ENCODE measurements around the gene LARP1. TPM values are rescaled to one million over a fixed set of nuclear protein-coding genes. Genes with fewer than 3 reads are reported as not detected.
A peak's percentile ranks its signal among the peaks of the same experiment; 100 is the strongest.

The LARP1 gene
- total RNA-seq, 1 experiment from 2014 or later, result 63.9 TPM

DNA sequence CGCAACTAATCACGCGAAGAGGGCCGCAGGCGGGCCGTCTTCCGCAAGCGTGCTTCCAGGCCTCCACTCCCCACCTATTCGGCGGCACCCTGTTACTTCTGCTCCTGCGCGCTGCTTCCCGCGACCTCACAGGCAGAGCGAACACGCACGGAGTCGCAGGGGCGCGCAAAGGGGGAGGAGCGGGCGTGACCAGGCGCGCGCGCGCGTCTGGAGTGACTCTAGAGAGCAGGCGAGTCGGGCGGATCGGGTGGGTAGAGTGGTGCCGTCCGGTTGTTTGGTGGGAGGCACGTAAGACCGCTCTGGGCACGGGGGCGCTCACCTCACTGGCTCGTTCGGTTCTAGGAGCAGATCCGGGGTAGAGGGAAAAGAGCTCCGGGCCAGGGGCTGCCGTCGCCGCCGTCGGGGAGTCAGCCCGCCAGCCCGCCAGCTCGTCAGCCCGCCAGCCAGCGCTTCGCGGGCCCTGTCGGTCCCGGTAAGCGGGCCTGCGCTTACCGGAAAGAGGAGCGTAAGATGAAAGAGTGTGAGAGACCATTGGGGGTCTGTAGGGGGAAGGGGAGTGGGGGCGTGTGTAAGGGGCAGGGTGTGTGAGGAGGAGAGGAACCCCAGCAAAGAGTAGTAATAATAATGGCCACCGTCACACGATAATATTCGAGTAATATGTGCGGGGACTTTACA lies 103.3 kb downstream of the LARP1 start, which contains the start of gene CNOT8:
Gene CNOT8, plus strand, starts transcription at position 331 of the 675 bp plus-strand sequence. CDS start 4,652 bp downstream, outside the sequence.
- Histone ChIP-seq H3K27ac (ENCODE audit: low read length) (peak within 1 kb of the TSS; percentile 88), H3K27me3 (ENCODE audit: low read length) (no peaks in the 10 kb centered on the region), H3K4me3 (ENCODE audit: low read length) (peak within 1 kb of the TSS; percentile 93), H3K4me2 (ENCODE audit: low read length) (peak within 1 kb of the TSS; percentile 95), H4K20me1 (ENCODE audit: low read length) (no peaks in the 10 kb centered on the region), H3K36me3 (ENCODE audit: low read depth, low read length) (no peaks in the 10 kb centered on the region; the same call in 1 of the 2 replicates), H3K79me2 (ENCODE audit: low read length) (peaks cover 50% of the 10 kb centered on the region), H3K9me3 (ENCODE audit: low read length) (no peaks in the 10 kb centered on the region), H3K9ac (ENCODE audit: low read length) (peak within 1 kb of the TSS; percentile 81), H2AFZ (ENCODE audit: low read length) (peak within 1 kb of the TSS; percentile 76), H3K4me1 (ENCODE audit: insufficient read depth, low read length) (peaks cover 11% of the 10 kb centered on the region; the same call in 1 of the 2 replicates), H3K9me2 (replicated peaks; ENCODE audit: low read length) (no peaks in the 10 kb centered on the region), H3F3A (ENCODE audit: low read length, unreplicated experiment) (no peaks in the 10 kb centered on the region)
- peak; percentile 89 for DNase-seq
- TF ChIP-seq EZH2phosphoT487 (IDR thresholded peaks at IDR 0.05; ENCODE audit: borderline replicate concordance, low read length) (no peak), EZH2 (IDR thresholded peaks at IDR 0.05; ENCODE audit: low read length, unreplicated experiment) (no peak), CTCF (conservative IDR thresholded peaks at IDR 0.05; ENCODE audit: low read depth, low read length) (no peak)
- intact Hi-C loops (cut with micrococcal nuclease), result loop anchor here (1.0 to 5.0 kb wide), 3 partner anchors 46 to 103 kb away; partner anchors contain the start of genes LARP1 and MRPL22
- ChIA-PET POLR2A (ENCODE audit: unreplicated experiment) (interaction anchor here (0.6 kb wide), 1 partner anchor 38 kb away, joined by 3 read pairs; no protein-coding TSS in a partner anchor), CTCF (no interaction called here)
- ATAC-seq, result peak; percentile 69
- BruUV-seq (replicated peaks), result no TSS peak

- TF ChIP-seq EZH2phosphoT487 (IDR thresholded peaks at IDR 0.05; ENCODE audit: borderline replicate concordance, low read length) (no peak), CTCF (conservative IDR thresholded peaks at IDR 0.05; ENCODE audit: low read depth, low read length) (no peak), EZH2 (IDR thresholded peaks at IDR 0.05; ENCODE audit: low read length, unreplicated experiment) (no peak)
- Histone ChIP-seq H3K27me3 (ENCODE audit: low read length) (no peaks in the 10 kb centered on the region), H3K9ac (ENCODE audit: low read length) (peak overlapping the region; percentile 81), H3K4me1 (ENCODE audit: insufficient read depth, low read length) (peaks cover 11% of the 10 kb centered on the region; the same call in 1 of the 2 replicates), H3K4me2 (ENCODE audit: low read length) (peak overlapping the region; percentile 95), H2AFZ (ENCODE audit: low read length) (peak overlapping the region; percentile 76), H3F3A (ENCODE audit: low read length, unreplicated experiment) (no peaks in the 10 kb centered on the region), H3K36me3 (ENCODE audit: low read depth, low read length) (no peaks in the 10 kb centered on the region; the same call in 1 of the 2 replicates), H3K4me3 (ENCODE audit: low read length) (peak overlapping the region; percentile 93), H3K9me2 (replicated peaks; ENCODE audit: low read length) (no peaks in the 10 kb centered on the region), H4K20me1 (ENCODE audit: low read length) (no peaks in the 10 kb centered on the region), H3K79me2 (ENCODE audit: low read length) (peaks cover 55% of the 10 kb centered on the region), H3K9me3 (ENCODE audit: low read length) (no peaks in the 10 kb centered on the region), H3K27ac (ENCODE audit: low read length) (no peak overlapping the region)
- intact Hi-C loops (cut with micrococcal nuclease), result loop anchor here (1.0 to 5.0 kb wide), 3 partner anchors 47 to 104 kb away; partner anchors contain the start of genes LARP1 and MRPL22
- DNase-seq, result peak; percentile 14
- POLR2A ChIA-PET (ENCODE audit: unreplicated experiment), result interaction anchor here (0.6 kb wide), 1 partner anchor 39 kb away, joined by 3 read pairs; no protein-coding TSS in a partner anchor
- TSS peak; percentile 55 for BruUV-seq (replicated peaks)
- CTCF ChIA-PET, result no interaction called here
- ATAC-seq, result no peak
Observed at GRCh38 chr5:154858972-154859871, 104.0 kb downstream of the LARP1 start.
